GM13976 (cell line): ENCODE data around the gene PGA3.
"Not testable (repeated sequence)": the region's sequence is repeated elsewhere in the genome, so short reads cannot be mapped to it uniquely, and the experiment has no call there.

Source experiments
- DNase-seq: peaks from one replicate; pipeline ENCODE4 v3.0.0; 2012; ENCODE audit warnings: low spot score
- CTCF ChIP-seq: IDR thresholded peaks from 2 replicates; pipeline ENCODE4 v1.5.1; 2012; ENCODE audit warnings: borderline replicate concordance, mild to moderate bottlenecking; ENCODE audit not compliant: insufficient read depth; ENCODE audit errors: extremely low read depth, missing control alignments, control extremely low read depth
- in situ Hi-C: fragments of 300-500 bp; cut with MboI; formaldehyde crosslinking; loops from one replicate; pipeline ENCODE4 v1.12.0; 2022; ENCODE audit warnings: low sequenced_read_pairs, mixed read lengths, inconsistent platforms; ENCODE audit not compliant: unreplicated experiment

PGA3 gene

GRCh38 chr11:61176446-61176845 is 26.9 kb upstream of the PGA3 start:
- DNase-seq = no peak
- TF ChIP-seq CTCF = no peak
- in situ Hi-C loops = loop anchor here (25.0 kb wide), 1 partner anchor 339 kb away; the partner anchor contains the start of gene CCDC86

GRCh38 chr11:61180205-61180604 is 23.1 kb upstream of the PGA3 start:
- in situ Hi-C loops = loop anchor here (25.0 kb wide), 1 partner anchor 343 kb away; the partner anchor contains the start of gene CCDC86

GRCh38 chr11:61181489-61181888 is 21.8 kb upstream of the PGA3 start:
- DNase-seq = no peak
- no peak for TF ChIP-seq CTCF
- in situ Hi-C loops = loop anchor here (25.0 kb wide), 1 partner anchor 344 kb away; the partner anchor contains the start of gene CCDC86

More at GRCh38 chr11:61180205-61180604, 23.1 kb upstream of the PGA3 start:
- not testable (repeated sequence) for DNase-seq

GRCh38 chr11:61183645-61184044 is 19.7 kb upstream of the PGA3 start:
- in situ Hi-C loops = loop anchor here (25.0 kb wide), 1 partner anchor 346 kb away; the partner anchor contains the start of gene CCDC86
- TF ChIP-seq CTCF = no peak
- DNase-seq = no peak

GRCh38 chr11:61186504-61186903 is 16.8 kb upstream of the PGA3 start:
- no peak for DNase-seq
- no peak for TF ChIP-seq CTCF
- in situ Hi-C loops = loop anchor here (25.0 kb wide), 1 partner anchor 349 kb away; the partner anchor contains the start of gene CCDC86

GRCh38 chr11:61187505-61188130 is 15.7 kb upstream of the PGA3 start:
- in situ Hi-C loops = loop anchor here (25.0 kb wide), 1 partner anchor 350 kb away; the partner anchor contains the start of gene CCDC86
- peak; percentile 93 for TF ChIP-seq CTCF
- DNase-seq = peak; percentile 87

GRCh38 chr11:61189933-61190332 is 13.4 kb upstream of the PGA3 start:
- in situ Hi-C loops = loop anchor here (25.0 kb wide), 1 partner anchor 353 kb away; the partner anchor contains the start of gene CCDC86
- DNase-seq = no peak
- TF ChIP-seq CTCF = no peak
